ENCODE data around the gene BICD1.

DNA sequence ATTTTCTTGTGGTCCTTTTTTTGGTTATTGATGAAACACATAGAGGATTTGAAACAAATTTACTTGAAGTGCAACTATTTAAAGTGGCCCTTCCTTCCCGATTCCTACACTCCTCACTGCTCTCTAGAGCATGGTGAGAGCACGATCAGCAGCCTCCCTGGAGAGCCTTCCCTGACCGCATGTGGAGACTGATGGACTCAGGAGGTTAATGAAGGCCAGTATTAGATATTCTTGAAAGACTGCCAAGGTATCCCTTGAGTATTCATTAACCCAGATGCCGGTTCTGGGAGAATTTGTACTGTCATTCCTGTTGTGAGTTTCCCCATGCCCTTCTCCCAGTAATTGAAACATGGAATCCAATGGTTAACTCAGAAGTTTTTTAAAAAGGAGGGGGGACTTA is 189.9 kb downstream of the BICD1 start:
- TF ChIP-seq, protein P1, sequence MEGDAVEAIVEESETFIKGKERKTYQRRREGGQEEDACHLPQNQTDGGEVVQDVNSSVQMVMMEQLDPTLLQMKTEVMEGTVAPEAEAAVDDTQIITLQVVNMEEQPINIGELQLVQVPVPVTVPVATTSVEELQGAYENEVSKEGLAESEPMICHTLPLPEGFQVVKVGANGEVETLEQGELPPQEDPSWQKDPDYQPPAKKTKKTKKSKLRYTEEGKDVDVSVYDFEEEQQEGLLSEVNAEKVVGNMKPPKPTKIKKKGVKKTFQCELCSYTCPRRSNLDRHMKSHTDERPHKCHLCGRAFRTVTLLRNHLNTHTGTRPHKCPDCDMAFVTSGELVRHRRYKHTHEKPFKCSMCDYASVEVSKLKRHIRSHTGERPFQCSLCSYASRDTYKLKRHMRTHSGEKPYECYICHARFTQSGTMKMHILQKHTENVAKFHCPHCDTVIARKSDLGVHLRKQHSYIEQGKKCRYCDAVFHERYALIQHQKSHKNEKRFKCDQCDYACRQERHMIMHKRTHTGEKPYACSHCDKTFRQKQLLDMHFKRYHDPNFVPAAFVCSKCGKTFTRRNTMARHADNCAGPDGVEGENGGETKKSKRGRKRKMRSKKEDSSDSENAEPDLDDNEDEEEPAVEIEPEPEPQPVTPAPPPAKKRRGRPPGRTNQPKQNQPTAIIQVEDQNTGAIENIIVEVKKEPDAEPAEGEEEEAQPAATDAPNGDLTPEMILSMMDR (IDR thresholded peaks at IDR 0.05), result no peak
- TF ChIP-seq EZH2 (IDR thresholded peaks at IDR 0.05; ENCODE audit: borderline replicate concordance, insufficient read depth, low read depth, low read length, poor library complexity, severe bottlenecking), result no peak
